Measurements from ENCODE around the gene MMP14. TPM values are rescaled to one million over a fixed set of nuclear protein-coding genes. Genes with fewer than 3 reads are reported as not detected.
"Not testable (repeated sequence)": the region's sequence is repeated elsewhere in the genome, so short reads cannot be mapped to it uniquely, and the experiment has no call there.

MMP14 gene
- total and polyA plus RNA-seq, 12 donors, result 15.5 to 161 (median 71.1) TPM

DNA sequence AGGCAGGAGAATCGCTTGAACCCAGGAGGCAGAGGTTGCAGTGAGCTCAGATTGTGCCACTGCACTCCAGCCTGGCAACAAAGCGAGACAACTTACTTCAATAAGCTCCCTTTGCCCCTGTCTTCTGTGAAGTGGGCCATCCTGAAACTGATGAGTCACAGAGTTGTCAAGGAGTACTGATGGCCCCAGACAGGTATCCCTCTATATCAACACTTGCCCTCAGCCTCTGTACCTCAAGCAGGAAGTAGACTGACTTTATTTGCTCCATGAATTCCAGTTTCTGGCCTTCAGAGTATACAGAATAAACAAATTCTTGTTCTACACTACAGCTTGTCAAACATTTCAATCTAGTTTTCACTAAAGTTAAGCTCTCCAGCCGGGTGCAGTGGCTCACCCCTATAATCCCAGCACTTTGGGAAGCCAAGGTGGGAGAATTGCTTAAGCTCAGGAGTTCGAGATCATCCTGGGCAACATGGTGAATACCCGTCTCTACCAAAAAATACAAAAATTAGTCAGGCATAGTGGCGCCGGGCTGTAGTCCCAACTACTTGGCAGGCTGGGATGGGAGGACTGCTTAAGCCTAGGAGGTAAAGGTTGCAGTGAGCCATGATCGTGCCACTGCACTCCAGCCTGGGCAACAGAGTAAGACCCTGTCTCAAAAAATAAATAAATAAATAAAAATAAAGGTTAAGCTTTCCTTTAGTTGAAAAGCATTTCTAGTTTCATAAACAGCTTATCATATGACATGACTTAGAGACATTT lies 18.8 kb downstream of the MMP14 start:
- DNase-seq, result no peak
- 89 to 90% (median 89%) methylated on average over 6 to 8 of the region's 8 CpGs for WGBS, 4 donors
- TF ChIP-seq CTCF (IDR thresholded peaks at IDR 0.05), result no peak
- TF ChIP-seq POLR2A (IDR thresholded peaks at IDR 0.05), result no peak

DNA sequence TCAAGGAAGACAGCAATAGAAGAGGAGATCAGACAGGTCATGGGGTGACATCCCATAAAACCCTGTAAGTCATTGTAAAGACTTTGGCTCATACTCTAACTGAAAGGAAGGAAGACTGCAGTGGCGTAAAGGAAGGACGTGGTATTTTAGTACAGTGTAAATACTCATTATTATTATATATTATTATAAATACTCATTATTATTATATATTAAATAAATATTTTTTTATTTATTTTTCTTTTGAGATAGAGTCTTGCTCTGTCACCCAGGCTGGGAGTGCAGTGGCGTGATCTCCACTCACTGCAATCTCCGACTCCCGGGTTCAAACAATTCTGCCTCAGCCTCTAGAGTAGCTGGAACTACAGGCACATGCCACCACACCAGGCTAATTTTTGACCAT lies 20.0 kb downstream of the MMP14 start:
- Histone ChIP-seq H3K36me3 (replicated peaks in 1 of 2) (no peaks in the 10 kb centered on the region), H3K9me3 (replicated peaks in 1 of 3) (no peaks in the 10 kb centered on the region), H3K4me1 (replicated peaks in 1 of 2) (peaks cover under 1 to 16% of the 10 kb centered on the region in 2 donors), H3K27me3 (no peaks in the 10 kb centered on the region), H3K27ac (no peak overlapping the region), H3K4me3 (no peak overlapping the region)
- TF ChIP-seq POLR2A (IDR thresholded peaks at IDR 0.05) (no peak), CTCF (IDR thresholded peaks at IDR 0.05) (no peak)
- intact Hi-C loops (cut with DNase I), result loop anchor here in 1 of 2 donors (5.0 to 10.0 kb wide), 2 partner anchors 34 to 82 kb away; no protein-coding TSS in a partner anchor
- no peak for DNase-seq
- WGBS, 4 donors, result 90 to 93% (median 93%) methylated on average over 5 of the region's 5 CpGs

More for the DNA sequence above, 18.8 kb downstream of the MMP14 start:
- H3K36me3 ChIP-seq (replicated peaks in 1 of 2), result no peaks in the 10 kb centered on the region
- intact Hi-C loops (cut with DNase I), result loop anchor here in 1 of 2 donors (5.0 to 10.0 kb wide), 3 partner anchors 33 to 303 kb away; no protein-coding TSS in a partner anchor
- H3K9me3 ChIP-seq (replicated peaks in 1 of 3), result no peaks in the 10 kb centered on the region
- H3K27me3 ChIP-seq, result no peaks in the 10 kb centered on the region
- no peak overlapping the region for H3K4me3 ChIP-seq
- H3K27ac ChIP-seq, result no peak overlapping the region
- H3K4me1 ChIP-seq (replicated peaks in 1 of 2), result peaks cover 5 to 26% of the 10 kb centered on the region in 2 donors

GRCh38 chr14:22860377-22860776 lies 24.0 kb downstream of the MMP14 start:
- H3K36me3 ChIP-seq (replicated peaks in 1 of 2); H3K4me1 ChIP-seq (replicated peaks in 1 of 2); H3K27ac ChIP-seq; H3K4me3 ChIP-seq; DNase-seq; H3K9me3 ChIP-seq (replicated peaks in 1 of 3); H3K27me3 ChIP-seq; intact Hi-C loops (cut with DNase I): not testable (repeated sequence)
- 60 to 83% (median 79%) methylated on average over 3 of the region's 3 CpGs for WGBS, 4 donors

- no peak overlapping the region for H3K4me3 ChIP-seq
- no peak for DNase-seq
- TF ChIP-seq POLR2A (IDR thresholded peaks at IDR 0.05) (no peak), CTCF (IDR thresholded peaks at IDR 0.05) (no peak)
- intact Hi-C loops (cut with DNase I), result no loop called here
- H3K4me1 ChIP-seq (replicated peaks in 1 of 2), result no peaks in the 10 kb centered on the region
- H3K27ac ChIP-seq, result no peak overlapping the region
- no peaks in the 10 kb centered on the region for H3K9me3 ChIP-seq (replicated peaks in 1 of 3)
- no peaks in the 10 kb centered on the region for H3K27me3 ChIP-seq
- no peaks in the 10 kb centered on the region for H3K36me3 ChIP-seq (replicated peaks in 1 of 2)
Observed at GRCh38 chr14:22861651-22862050, 25.3 kb downstream of the MMP14 start.

GRCh38 chr14:22864979-22865378 lies 28.6 kb downstream of the MMP14 start:
- H3K4me3 ChIP-seq, result no peak overlapping the region
- no peaks in the 10 kb centered on the region for H3K9me3 ChIP-seq (replicated peaks in 1 of 3)
- H3K27me3 ChIP-seq, result no peaks in the 10 kb centered on the region
- TF ChIP-seq POLR2A (IDR thresholded peaks at IDR 0.05), result no peak
- WGBS, 4 donors, result 80 to 90% (median 88%) methylated on average over 4 of the region's 4 CpGs
- no peak overlapping the region for H3K27ac ChIP-seq
- H3K4me1 ChIP-seq (replicated peaks in 1 of 2), result no peaks in the 10 kb centered on the region
- no peak for DNase-seq
- intact Hi-C loops (cut with DNase I), result no loop called here
- H3K36me3 ChIP-seq (replicated peaks in 1 of 2), result no peaks in the 10 kb centered on the region

Data from adrenal gland (tissue), 12 donors.